HPDE6-E6E7 (cell line): Measurements from ENCODE around the gene PROSER3.

Experiments
- DNase-seq: peaks from one replicate; pipeline ENCODE4 v3.0.0; 2011; ENCODE audit warnings: missing footprints; ENCODE audit errors: extremely low spot score

The PROSER3 gene

DNA sequence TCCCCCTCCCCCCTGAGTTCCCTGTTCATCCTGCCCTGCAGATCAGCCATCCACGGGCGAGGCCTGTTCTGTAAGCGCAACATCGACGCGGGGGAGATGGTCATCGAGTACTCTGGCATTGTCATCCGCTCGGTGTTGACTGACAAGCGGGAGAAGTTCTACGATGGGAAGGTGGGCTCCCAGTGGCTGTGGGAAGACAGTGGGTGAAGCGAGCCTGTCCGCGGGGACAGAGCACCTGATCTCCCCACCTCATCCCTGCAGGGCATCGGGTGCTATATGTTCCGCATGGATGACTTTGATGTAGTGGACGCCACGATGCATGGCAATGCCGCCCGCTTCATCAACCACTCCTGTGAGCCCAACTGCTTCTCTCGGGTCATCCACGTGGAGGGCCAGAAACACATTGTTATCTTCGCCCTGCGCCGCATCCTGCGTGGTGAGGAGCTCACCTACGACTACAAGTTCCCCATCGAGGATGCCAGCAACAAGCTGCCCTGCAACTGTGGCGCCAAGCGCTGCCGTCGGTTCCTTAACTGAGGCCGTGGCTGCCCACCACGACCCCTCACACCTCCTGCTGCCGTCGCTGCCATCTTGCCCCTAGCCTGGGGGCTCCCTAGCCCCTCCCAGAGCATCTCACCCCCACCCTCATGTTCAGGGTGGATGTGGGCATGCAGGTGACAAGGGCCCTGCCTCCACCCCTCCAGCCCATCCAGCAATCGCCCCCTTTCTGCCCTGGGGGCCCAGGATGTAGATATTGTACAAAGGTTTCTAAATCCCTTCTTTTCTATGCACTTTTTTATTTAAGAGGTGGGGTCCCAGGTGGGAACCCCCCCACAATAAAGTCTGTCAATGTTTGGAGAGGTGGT, 19.7 kb upstream of the PROSER3 start:
- no peak for DNase-seq

DNA sequence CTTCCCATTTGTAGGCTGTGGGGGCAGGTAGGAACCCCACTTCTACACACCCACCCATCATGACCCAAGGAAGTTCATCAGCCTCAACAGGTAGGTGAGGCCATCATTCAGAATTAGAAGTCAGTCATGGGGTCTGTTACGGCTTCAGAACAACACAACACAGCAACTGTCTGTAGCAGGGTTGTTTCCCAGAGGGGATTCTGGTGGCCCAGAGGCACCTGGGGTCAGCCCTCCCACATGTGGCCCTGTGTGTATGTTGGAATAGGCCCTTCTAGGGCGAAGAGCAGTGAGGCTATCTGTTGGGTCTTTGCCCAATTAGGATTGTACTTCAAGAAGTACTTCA, 19.1 kb upstream of the PROSER3 start:
- no peak for DNase-seq

DNA sequence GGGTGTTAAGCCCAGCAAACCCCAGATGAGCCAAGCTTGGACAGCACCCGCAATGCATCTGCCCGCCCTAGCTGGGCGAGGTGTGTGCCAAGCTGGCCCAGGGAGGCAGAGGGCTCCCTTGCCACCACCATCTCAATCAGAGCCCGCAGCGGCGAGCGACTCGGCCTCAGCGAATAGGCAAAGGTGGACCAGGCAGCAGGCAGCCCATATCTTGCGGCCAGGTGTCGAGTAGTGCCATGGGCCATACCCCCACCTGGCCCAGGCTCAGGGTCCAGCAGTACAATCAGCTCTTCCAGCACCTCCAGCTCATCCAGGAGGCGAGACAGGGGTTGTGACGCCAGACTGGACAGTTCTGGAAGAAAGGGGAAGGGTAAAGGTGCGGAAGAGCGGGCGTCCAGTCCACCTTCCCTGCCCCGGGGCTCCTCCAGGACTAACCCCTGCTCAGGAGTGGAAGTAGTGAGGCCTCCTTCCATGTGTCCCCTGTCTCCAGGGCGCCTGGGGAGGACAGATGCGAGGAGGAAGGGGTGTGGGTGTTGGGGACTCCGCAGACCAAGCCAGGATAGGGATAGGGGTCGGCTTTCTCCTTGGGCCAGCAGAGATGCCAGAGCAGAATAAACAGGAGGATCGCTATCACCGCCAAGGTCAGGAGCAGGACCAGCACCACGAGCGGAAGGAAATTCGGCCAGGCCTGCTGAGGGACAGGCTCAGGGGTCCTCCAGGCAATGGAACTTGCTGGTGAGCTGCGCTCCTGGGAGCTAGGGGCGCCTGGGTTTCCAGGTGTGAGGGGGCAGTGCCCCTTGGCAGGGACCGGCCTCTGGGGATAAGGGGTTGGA, 18.5 kb upstream of the PROSER3 start:
- DNase-seq: no peak

DNA sequence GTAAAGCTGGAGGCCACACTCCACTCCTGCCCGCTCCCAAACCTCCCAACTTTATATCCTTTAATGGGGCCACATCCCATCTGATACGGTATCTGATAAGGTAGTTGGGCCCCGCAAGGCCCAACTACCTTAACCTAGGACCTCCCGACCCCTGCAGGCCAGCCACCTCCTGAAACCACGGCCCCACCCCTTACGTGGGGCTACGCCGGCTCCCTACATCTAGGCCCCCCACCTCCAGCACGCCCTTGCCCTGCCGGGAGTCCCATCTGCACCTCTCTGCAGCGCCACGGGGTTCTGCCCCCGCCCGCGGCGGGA, 17.9 kb upstream of the PROSER3 start:
- no peak for DNase-seq

DNA sequence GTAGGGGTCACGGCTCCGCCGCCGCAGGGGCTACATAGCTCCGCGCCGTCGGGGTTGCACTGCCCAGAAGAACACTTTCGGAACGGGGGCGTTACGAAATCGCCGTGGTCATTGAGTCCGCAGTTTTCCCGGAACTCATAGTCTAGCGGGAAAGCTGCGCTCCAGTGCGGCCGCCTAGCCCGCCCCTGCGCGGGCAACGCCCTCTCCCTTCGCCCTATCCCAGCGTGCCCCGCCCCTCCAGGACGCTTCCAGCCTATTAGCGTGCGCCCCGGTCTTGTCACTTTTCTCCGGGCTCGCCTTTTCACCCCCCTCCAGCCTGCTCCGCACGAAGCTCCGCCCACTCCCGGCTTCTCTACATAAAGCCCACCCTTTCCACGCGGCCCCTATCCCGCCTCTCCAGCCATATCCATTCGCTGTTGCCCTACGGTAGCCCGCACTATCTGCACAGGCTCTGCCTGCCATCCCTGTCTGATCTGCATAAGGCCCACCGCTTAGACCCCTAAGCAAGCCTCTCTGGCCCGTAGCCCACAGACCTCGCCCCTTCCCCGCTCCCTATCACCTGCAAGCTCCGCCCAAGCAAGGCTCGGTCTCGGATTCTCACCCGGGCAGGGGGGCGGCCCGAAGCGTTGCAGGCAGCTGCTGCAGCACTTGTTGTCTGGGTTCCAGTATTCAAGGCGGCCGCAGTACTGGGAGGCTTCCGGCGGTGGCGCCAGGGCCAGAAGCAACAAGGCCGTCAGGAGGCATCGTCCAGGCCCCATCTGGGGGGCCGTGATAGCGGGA, 17.4 kb upstream of the PROSER3 start:
- DNase-seq: peak; percentile 99

DNA sequence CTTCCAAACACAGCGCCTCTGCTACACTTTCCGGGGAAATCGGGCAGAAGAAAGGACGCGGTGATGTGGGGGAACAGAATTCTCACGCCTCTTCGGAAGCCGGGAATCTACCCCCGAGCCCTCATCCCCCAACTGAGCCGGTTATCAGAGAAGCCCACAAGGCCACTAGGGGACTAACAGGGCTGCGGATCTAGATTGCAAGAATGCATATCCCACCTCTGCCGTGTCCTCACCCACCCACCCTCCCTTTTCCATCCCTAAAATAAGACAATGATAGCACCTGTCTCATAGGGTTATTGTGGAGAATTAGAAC, 16.8 kb upstream of the PROSER3 start:
- no peak for DNase-seq

DNA sequence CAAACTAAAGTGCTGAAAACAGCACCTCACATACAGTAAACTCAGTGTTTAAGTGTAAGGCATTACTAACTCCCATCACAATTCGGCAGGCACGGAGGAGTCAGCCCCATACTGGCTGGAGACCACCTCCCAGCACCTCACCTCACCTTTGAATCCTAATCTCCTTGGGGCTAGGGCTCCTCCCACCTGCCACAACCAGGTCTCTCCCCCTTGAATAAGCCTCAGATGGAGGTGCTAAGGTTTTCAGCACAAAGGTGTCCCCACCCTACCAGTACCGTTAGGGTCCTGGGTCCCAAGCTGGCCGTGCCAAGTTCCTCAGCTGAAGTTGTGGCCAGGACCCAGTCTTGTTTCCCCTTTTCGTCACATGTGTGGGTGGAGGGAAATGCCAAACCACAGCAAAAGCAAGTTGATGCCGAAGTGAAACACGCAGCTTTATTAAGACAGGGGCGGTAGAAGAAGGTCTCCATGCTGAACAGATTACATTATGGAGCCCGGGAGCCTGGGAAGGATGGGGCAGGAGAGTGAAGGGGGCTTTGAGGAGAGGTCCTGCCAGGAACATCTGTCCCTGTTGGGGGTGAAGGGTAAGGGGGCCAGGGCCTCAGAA, 15.8 kb upstream of the PROSER3 start, which contains the start of gene IGFLR1:
Gene IGFLR1, minus strand, starts transcription at position 332 of the 604 bp plus-strand sequence. CDS start 1,272 bp downstream, outside the sequence.
- no peak for DNase-seq

DNA sequence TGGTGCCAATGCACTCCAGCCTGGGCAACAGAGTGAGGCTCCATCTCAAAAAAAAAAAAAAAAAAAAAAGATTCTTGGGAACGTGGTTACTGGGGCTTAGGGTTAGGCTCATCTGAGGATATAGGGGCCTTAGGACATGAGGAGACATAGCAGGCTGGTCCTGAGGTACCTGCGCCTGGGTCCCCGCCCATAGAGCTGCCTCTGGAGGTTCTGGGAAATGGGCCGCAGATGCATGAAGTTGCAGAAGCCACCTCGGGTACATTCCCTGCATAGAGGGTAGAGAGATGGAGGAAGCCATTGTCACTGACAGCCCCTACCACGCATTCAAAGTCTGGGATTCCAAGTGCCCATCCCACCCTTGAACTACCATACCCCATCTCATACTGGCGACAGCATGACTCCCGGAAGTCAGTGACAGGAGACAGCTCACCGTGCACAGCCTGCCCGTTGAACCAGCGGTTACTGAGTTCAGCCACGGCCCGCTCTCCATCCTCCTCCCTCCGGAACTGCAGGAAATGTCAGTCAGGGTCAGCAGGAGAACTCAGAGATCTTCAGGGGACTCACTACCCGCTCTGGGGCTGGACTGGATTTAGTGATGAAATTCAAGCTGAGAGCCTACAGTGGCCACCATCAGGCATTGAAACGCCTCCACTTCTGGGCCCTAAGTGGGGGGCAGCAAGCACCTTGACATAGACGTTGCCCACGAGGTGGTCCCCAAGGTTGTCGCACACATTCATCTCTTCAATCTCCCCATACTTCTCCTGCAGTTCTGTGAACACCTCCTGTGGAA, 14.1 kb upstream of the PROSER3 start:
- DNase-seq: no peak

DNA sequence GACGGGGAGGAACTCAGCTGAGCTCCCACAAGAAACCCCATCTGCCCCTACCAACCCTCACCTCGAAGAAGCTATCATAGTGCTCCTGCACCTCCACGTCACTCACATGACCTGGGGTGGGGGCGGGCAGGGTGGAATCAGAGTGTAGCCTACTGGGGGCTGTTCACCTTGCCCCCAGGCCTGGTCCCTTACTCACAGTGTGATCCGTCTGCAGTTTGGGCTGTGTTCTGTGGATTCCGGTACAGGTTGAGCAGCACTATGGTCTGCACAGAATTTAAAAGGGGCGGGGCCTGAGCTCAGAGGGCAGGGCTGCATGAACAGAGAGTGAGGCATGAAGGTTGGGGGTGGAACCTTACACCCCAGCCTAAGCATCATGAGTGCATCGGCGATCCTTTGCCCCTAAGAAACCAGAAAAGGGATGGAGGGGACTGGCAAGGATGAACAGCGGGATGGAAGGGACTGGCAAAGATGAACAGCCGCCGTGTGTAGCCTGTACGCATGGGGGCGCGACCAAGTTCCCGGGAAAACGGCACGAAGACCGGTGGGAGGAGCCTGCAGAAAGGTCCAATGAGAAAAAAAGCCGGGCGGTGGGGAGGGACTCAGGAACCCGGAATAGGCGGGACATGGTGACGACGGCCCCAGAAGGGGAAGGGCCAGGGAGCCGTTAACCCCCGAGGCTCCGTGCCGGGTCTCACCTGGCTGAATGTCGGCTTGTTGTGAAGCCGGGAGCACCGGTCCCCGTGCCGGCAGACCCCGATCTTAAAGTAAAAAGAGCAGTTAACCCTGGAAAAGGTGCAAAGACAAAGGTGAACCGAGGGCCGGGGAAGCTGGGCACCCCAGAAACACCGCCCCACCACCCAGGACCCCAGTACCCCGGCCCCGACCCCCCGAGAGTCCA, 13.3 kb upstream of the PROSER3 start:
- peak; percentile 83 for DNase-seq

DNA sequence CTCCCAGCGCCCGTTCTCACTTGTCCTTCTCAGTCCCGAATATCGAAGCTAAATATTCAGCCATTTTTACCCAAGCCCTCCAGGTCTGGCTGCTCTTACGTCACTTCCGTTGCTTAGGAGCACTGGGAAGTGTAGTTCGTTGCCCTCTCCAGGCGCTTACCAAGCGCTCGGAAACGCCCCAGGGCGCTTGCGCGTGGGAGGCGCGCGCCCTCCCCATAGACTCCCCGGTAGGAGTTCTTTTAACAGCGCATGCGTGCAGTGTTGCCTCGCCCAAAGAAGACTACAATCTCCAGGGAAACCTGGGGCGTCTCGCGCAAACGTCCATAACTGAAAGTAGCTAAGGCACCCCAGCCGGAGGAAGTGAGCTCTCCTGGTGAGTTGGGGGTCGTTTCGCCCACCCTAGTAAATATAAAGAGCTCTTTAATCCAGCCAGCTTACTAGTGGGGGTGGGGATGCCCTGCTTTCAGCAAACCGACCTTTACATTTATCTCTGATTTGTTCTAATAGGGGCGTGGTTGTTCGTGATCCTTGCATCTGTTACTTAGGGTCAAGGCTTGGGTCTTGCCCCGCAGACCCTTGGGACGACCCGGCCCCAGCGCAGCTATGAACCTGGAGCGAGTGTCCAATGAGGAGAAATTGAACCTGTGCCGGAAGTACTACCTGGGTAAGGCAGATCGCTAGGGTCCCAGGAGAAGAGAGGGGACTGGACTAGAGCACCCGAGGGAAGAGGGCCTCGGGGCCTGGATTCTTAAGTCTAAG, 12.5 kb upstream of the PROSER3 start, which contains the start of the genes PSENEN and U2AF1L4:
Gene PSENEN, plus strand, starts transcription at position 324 of the 759 bp plus-strand sequence. Its CDS starts 280 bp downstream, at position 604.
Gene U2AF1L4, minus strand, starts transcription at position 91 of the 759 bp plus-strand sequence. Its CDS starts 27 bp downstream, at position 64.
- peak; percentile 95 for DNase-seq

DNA sequence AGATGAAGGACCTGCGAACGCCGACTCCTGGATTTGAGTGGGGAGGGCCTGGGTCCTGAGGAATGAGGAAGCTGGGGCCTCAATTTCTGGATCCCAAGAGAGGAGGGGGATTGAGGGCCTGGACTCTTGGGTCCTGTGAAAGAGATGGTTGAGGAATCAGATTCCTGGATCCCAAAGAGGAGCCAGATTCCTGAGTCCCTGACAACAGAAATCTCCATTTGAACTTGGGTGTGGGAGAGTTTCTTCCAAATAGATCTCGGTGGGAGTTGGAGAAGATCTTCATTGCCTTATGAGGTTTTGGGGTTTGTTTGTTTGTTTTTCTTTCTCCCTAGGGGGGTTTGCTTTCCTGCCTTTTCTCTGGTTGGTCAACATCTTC, 11.9 kb upstream of the PROSER3 start:
- no peak for DNase-seq

DNA sequence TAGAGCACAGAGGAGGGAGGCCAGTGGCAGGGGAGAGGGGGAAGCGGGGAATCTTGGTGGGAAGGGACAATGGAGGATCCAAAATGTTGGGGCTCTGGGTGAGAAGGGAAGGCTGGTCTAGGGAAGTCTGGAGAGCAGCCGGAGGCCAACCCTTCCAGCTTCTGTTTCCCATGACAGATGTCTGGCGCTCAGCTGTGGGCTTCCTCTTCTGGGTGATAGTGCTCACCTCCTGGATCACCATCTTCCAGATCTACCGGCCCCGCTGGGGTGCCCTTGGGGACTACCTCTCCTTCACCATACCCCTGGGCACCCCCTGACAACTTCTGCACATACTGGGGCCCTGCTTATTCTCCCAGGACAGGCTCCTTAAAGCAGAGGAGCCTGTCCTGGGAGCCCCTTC, 11.4 kb upstream of the PROSER3 start:
- DNase-seq: no peak

DNA sequence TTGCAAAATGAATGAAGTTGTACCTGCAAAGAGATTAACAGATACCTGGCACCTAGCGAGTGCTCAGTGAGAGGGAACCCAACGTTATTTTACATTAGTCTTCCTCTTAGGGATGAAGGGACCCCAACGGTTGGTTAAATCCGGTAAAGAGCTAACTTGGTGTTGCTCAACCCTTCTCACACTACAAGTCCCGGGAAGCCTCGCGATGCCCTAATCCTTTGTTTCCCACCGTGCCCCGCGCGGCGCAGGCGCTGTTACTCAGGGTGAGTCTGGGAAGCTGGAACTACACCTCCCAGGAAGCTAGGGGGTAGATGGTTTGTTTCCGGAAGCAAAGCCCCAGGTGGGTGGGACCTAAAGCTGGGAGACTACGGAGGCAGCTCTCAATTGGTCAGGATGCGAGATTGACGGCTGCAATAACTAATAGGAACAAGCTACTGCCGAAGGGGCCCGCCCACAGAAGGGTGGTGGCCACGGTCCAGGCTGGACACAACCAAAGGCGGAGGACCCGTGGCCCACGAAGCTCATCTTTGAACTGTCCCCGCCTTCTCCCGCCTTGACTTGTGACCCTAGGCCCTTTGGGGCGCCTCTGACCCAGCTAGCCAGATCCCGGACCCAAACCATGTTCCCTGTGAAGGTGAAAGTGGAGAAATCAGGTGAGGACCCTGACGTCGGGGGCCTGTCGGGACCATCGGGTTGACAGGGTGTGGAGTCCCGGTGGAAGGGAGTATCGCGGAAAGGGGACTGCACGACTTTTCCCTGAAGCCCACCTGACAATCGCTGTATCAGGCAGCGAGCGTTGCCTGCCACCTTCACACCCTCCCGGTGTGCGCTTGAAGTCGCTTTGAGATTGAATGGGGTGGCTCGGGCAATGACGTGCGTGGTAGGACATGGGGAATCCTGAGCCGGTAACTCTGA, 9.6 kb upstream of the PROSER3 start, which contains the start of gene LIN37:
Gene LIN37, plus strand, starts transcription at position 471 of the 915 bp plus-strand sequence. Its CDS starts 149 bp downstream, at position 620.
- peak; percentile 98 for DNase-seq

DNA sequence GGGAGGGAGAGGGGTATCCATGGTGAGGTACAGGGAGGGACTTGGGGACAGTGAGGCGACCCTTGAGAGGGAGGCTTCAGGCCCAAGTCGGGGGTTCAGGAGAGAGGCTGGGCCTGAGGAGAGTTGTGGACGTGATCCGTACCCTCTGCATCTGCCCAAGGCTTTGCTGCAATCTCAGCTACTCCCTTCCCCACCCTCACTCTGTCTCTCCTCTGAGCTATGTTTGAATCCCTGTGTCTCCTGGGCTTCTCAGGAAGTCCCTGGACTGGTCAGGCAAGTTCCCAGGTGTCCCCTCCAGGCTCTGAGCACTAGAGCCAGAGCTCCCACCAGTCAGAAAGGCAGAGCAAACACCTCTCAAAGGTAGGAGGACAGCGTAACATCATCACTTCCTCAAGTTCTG, 7.8 kb upstream of the PROSER3 start:
- no peak for DNase-seq

DNA sequence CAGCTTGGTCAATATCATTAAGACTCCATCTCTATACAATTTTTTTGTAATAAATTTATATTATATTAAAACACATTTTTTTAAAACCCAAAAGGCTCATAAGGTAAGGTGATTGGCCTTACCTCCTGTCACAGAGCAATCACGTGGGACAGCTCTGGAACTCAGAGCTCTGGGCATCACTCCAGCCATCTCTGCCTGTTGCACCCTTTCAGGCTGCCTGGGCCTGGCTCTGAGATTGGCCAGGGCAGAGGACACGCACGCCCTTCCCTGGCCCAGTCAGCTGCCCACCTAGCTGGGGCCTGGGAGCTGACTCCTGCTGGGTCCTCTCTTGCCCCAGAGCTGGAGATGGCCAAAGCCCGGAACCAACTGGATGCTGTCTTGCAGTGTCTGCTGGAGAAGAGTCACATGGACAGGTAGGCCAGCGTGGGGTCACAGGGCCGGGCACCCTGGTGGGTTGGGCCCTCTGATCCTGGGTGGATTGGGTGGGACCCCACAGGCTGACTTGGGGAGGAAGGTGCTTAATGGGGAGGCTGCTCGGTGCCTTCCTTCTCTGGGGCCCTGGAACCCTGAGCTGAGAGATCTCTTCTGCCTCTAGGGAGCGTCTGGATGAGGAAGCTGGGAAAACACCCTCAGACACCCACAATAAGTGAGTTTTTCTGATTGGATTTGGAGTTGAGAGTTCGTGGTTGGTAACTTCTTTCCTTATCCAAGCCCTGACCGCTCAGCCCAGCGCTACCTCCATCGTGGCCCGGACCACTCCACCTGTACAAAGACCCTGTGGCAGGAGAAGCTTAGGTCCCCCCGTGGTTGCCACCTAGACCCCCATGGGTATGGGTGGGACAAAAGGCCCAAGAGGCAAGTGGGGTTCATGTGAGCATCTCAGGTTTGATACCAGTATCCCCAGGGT, 5.9 kb upstream of the PROSER3 start:
- no peak for DNase-seq

DNA sequence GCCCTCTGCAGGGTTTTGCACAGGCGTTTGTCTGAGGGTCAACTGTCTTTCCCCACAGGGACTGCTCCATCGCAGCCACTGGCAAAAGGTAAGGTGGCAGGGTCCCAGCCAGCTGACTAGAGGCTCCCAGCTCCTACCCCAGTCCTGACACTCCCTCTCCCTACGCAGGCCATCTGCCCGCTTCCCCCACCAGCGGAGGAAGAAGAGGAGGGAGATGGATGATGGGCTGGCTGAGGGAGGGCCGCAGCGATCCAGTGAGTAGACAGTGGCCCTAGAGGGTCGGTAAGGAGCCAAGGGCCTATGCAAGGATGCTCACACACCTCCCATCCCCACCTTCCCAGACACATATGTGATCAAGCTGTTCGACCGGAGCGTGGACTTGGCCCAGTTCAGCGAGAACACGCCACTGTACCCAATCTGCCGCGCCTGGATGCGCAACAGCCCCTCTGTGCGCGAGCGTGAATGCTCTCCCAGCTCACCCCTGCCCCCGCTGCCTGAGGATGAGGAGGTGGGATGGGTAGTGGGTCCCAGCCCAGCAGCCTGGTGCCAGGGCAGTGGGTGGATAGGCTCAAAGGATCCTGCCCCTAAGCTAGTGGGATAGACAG, 5.1 kb upstream of the PROSER3 start:
- no peak for DNase-seq
